ENCODE data around the gene MAST1.

GRCh38 chr19:12864143-12864542 lies 25.8 kb downstream of the MAST1 start:
- TF ChIP-seq ZNF157 (tag by site-specific recombination; IDR thresholded peaks at IDR 0.05) (no peak), ZBTB1 (tag by site-specific recombination; IDR thresholded peaks at IDR 0.05) (no peak), CTCF (tag by site-specific recombination; IDR thresholded peaks at IDR 0.05) (no peak), ZNF146 (tag by site-specific recombination; IDR thresholded peaks at IDR 0.05) (no peak), ZNF138 (tag by site-specific recombination; IDR thresholded peaks at IDR 0.05; ENCODE audit: borderline replicate concordance) (no peak), ZNF639 (tag by site-specific recombination; IDR thresholded peaks at IDR 0.05) (no peak), ZNF114 (tag by site-specific recombination; IDR thresholded peaks at IDR 0.05) (no peak), PBX3 (CRISPR knock-in tag; IDR thresholded peaks at IDR 0.05) (no peak), ZNF2 (tag by site-specific recombination; IDR thresholded peaks at IDR 0.05) (no peak), KLF17 (tag by site-specific recombination; IDR thresholded peaks at IDR 0.05) (no peak), SCRT2 (tag by site-specific recombination; IDR thresholded peaks at IDR 0.05) (no peak), MZF1 (tag by site-specific recombination; IDR thresholded peaks at IDR 0.05; ENCODE audit: borderline replicate concordance) (no peak), ZFP3 (tag by site-specific recombination; IDR thresholded peaks at IDR 0.05; ENCODE audit: low read depth) (no peak), ZNF518A (tag by site-specific recombination; conservative IDR thresholded peaks at IDR 0.05; ENCODE audit: low read depth) (no peak)
